Ecto neural progenitor cell (in vitro differentiated cells): Measurements from ENCODE around the gene AKR1C1.
"Not testable (repeated sequence)": the region's sequence is repeated elsewhere in the genome, so short reads cannot be mapped to it uniquely, and the experiment has no call there.

Source experiments
- DNase-seq: peaks from one replicate; pipeline ENCODE4 v3.0.0-alpha.2; 2018; ENCODE audit warnings: low spot score

The AKR1C1 gene

GRCh38 chr10:4984223-4984622 is 21.0 kb downstream of the AKR1C1 start:
- no peak for DNase-seq

DNA sequence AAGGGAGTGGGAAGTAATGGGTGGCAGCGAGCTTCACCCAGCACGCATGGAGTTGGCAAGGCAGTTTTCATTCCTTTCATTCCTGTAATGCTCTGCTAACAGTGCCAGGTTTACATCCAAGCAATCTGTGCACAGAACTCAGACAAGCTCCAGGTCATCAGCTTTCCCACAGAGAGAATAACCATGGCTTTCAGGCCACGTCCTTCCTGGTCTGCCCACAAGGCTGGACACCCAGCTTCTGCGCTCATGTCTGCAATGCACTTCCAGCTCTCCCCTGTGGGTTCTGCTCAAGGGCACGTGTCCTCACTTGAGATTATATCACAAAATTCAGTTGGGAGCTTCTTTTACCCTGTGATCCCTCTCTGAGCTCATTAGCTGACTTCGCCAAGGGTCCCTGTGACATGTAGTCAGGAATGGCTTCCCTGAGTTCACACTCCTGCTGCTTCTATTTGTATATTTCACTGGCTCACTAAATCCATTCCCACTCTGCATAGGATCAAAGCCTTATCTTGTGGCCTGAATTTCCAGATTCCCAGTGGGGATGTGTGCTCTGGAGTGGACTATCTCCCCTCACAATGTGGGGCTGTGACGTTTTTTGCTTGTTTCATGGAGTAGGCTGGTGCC is 21.9 kb downstream of the AKR1C1 start:
- DNase-seq = no peak

- DNase-seq = not testable (repeated sequence)
These were observed 24.9 kb downstream of the AKR1C1 start for GRCh38 chr10:4988000-4988641.

DNA sequence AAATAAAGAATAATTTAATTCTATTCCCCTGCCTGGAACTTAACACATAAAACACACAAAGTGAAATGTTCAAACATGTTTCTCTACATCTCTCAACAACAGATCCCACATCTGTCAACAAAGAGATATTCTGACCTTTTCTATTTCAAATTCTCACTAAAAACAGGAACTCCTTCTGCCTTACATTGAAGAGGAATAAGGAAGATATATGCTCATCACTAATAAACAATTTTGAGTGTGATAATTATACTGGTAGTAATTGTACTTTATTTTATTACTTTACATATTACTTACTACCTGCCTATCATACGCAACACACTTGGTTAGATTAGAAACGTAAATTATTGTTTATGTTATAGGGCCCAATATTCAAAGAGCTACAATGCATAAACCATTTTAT is 27.0 kb downstream of the AKR1C1 start:
- no peak for DNase-seq

GRCh38 chr10:4991463-4991862 is 28.2 kb downstream of the AKR1C1 start:
- not testable (repeated sequence) for DNase-seq

- not testable (repeated sequence) for DNase-seq
These were observed 29.3 kb downstream of the AKR1C1 start for GRCh38 chr10:4992564-4992963.

DNA sequence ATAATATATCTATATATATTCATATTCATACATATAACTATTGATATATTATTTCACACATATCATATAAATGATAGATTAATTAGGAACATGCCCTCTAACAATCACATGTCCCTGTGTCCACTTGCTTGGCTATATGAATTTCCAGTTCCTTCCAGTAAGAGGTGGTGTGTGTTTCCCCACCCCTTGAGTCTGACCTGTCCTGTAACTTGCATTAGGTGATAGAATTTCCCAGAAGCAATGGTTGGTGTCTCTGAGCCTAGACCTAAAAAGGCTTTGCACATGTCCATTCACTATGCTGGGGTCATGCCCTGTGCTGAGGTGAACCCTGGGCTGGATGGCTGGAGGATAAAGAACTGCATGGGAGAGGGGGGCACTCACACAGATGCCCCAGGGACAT is 31.0 kb downstream of the AKR1C1 start:
- not testable (repeated sequence) for DNase-seq

DNA sequence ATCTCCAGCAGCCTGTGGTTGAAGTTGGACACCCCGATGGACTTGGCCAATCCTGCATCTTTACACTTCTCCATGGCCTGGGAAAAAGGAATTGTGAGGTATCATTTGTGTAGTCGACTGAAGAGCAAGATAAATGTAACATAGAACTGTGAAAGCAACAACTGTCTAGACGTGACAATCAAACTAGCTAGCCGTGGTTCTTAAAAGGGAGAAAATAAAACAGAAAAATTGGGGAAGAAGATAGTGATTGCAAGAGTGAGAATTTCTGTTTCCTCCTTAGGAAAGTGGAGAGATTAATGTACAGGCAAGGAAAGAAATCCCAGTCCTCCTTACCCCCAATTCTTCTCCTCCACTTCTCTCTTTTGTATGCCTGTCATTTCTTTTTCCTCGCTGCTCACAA is 35.5 kb downstream of the AKR1C1 start:
- DNase-seq = no peak

GRCh38 chr10:5002013-5002727 is 39.0 kb downstream of the AKR1C1 start:
- no peak for DNase-seq

DNA sequence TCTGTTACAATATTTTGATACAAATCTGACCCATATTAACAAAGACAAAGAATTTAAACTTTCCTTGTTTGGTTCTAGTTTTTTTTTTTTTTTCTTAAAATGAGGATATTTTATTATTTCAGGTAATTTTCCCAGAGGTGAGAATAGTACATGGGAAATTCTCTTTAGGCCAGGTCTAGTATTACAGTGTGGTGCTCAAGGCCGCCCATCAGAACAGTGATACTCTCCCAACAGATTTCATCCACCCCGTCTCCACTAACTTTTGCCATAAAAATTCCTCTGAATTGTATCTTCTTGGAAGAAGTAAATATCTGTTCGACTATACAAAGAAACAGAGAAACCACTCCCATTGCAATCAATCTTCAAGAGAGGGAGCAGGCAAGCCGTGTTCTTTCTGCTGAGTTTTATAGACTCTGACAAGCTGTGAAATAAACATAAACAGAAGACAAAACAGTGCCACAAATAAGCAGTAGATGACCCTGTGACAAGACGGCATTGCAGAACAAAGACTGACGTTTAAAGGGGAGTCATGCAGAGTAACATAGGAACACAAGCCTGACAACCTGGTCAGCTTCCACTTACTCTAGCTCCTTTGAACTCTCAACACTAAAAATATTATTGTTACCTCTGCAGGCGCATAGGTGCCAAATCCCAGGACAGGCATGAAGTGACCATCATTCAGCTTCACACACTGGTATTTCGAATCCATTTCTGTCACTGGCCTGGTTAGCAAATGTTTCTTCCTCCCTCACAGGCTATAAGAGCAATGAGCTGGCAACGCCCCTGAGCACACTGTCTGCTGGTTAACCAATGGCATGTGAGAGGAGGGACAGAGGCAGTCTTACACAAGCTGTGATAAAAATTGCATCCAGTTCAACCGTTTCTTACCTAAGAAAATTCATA is 40.2 kb downstream of the AKR1C1 start, which contains the start of gene AKR1C2:
AKR1C2 (minus strand) TSS at position 731 of the 903 bp plus-strand sequence; CDS start at position 709, 22 bp downstream.
- not testable (repeated sequence) for DNase-seq

- not testable (repeated sequence) for DNase-seq
These were observed 40.8 kb downstream of the AKR1C1 start for GRCh38 chr10:5004030-5004385.

GRCh38 chr10:5004501-5004900 is 41.3 kb downstream of the AKR1C1 start:
- DNase-seq = not testable (repeated sequence)

- DNase-seq = not testable (repeated sequence)
These were observed 45.8 kb downstream of the AKR1C1 start for GRCh38 chr10:5008857-5009548.

- DNase-seq = not testable (repeated sequence)
These were observed 46.8 kb downstream of the AKR1C1 start for GRCh38 chr10:5010043-5010442.

- DNase-seq = not testable (repeated sequence)
These were observed 48.2 kb downstream of the AKR1C1 start for GRCh38 chr10:5011392-5011791.

DNA sequence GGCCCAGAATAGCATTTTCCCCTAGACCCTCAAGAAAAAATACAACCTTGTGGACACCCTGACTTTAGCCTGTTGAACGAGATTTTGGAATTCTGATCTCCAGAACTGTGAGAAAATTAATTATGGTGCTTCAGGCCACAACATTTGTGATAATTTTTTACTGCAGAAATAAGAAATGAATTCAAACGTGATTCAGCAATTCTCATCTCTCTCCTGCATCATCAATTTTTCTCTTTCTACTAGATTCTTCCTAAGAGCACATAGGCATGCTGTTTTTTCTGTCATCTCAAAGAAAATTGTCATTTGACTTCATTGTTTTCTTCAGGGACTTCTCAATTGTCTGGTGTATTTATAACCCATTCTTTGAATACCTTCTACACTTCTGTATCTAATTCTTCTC is 49.4 kb downstream of the AKR1C1 start:
- DNase-seq = no peak

DNA sequence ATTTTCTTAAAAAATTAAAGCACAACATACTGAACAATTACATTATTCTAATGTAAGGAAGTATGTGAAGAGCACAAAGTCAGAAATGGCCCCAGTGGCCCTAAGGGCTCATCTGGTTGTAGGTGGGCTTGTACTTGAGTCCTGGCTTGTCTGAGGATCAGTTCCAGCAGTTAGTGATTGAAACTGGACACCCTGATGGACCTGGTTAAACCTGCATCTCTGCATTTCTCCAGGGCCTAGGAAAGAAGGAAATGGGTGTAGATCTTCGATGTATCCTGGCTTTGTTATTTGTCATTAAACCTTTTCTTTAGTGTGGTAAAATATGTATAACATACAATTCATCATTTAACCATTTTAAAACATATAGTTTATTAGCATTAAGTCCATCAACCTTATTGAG is 50.2 kb downstream of the AKR1C1 start:
- no peak for DNase-seq

DNA sequence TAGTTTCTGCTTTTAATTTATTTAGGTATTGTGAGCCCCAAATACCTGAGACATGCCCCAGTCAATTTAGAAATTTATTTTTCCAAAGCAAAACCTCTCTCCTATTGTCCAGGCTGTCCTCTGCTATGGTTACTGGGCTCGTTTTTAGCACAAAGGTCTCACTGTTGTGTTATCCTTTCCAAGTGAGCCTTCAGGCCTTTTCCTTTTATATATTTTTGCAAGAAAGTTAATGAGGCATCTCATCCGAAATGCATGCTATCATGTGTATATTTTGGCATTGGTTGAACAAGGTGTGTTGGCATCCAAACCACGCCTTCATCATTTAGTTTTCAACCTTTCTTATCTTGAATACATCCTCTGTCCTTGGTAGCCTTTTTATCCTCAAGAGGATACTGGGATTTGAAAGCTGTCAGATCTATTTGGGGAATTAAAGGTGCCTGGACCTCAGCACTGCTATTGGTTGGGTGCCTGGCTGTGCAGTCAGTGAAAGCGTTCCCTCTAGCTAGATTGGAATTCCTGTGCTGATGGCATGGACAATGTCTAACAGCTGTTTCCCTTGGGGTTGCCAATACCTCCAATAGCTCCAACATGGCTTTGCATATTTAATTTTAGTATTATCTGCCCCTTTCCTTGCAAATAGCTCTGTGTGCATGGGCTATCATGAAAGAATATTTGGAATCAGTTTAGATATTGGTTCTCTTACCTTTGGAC is 51.1 kb downstream of the AKR1C1 start:
- not testable (repeated sequence) for DNase-seq

DNA sequence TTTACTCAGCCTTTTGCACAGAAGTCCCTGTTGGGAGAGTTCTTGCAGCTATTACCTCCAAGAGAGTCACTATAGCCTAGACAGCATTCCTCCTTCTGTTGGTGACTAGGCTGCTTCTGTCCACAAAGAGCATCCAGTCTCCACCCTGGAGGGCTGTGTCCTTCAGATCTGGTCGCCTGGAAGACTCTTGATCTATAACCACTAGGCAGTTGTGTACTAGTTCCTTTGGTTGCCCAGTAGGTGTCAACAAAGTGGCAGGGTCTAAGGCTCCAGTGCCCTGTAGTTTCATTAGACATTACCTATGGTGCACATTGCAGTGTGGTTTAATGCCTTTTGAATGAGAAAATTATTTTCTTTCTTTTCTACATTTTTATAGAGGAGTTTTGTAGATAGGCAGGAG is 51.7 kb downstream of the AKR1C1 start:
- no peak for DNase-seq

DNA sequence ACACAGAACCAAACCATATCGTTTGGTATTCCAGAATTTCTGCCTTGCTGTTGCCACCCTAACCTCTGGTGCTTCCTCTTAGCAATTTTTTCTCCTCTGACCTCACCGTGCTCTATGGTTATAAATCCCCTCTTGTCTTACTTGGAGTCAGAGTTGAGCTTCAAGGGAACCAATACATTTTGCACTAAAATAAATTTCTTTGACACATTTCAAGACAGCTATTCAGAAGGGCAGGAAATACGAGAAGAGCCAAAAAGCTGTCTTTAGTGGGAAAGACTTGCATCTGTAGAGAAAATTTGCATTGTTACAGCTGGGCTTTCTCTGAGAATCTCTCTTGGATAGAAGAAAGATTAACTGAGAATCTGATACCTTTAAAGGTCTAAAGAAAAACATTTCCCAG is 54.9 kb downstream of the AKR1C1 start:
- DNase-seq = no peak
